Jurkat, Clone E6-1 (cell line): ENCODE data around the gene CDH4.
A peak's percentile ranks its signal among the peaks of the same experiment; 100 is the strongest.

Experiments
- DNase-seq: peaks from one replicate; pipeline ENCODE4 v3.0.0-alpha.2; 2011; ENCODE audit warnings: low read depth, low spot score
- H3K4me3 ChIP-seq: 2 replicates; pipeline ENCODE4 v1.5.1; 2011; ENCODE audit warnings: mild to moderate bottlenecking, low read length, control low read depth, moderate library complexity

Gene CDH4

GRCh38 chr20:61865353-61865752 lies 613.3 kb downstream of the CDH4 start:
- peak; percentile 14 for DNase-seq
- no peak overlapping the region for H3K4me3 ChIP-seq

GRCh38 chr20:61866165-61866564 lies 614.1 kb downstream of the CDH4 start:
- no peak overlapping the region for H3K4me3 ChIP-seq
- no peak for DNase-seq

- H3K4me3 ChIP-seq = no peak overlapping the region
- DNase-seq = no peak
These were observed 615.9 kb downstream of the CDH4 start for GRCh38 chr20:61868006-61868405.

GRCh38 chr20:61868466-61869090 lies 616.5 kb downstream of the CDH4 start:
- DNase-seq = no peak
- H3K4me3 ChIP-seq = no peak overlapping the region

- no peak for DNase-seq
These were observed 617.9 kb downstream of the CDH4 start for GRCh38 chr20:61869750-61870507.

GRCh38 chr20:61871160-61871559 lies 619.1 kb downstream of the CDH4 start:
- H3K4me3 ChIP-seq = no peak overlapping the region
- DNase-seq = no peak

More at GRCh38 chr20:61869750-61870507, 617.9 kb downstream of the CDH4 start:
- no peak overlapping the region for H3K4me3 ChIP-seq

GRCh38 chr20:61871913-61872312 lies 619.9 kb downstream of the CDH4 start:
- no peak overlapping the region for H3K4me3 ChIP-seq

GRCh38 chr20:61872371-61872900 lies 620.4 kb downstream of the CDH4 start:
- no peak for DNase-seq
- no peak overlapping the region for H3K4me3 ChIP-seq

More at GRCh38 chr20:61871913-61872312, 619.9 kb downstream of the CDH4 start:
- no peak for DNase-seq

- no peak overlapping the region for H3K4me3 ChIP-seq
- DNase-seq = no peak
These were observed 621.8 kb downstream of the CDH4 start for GRCh38 chr20:61873651-61874420.

GRCh38 chr20:61874421-61875068 lies 622.5 kb downstream of the CDH4 start:
- no peak for DNase-seq

GRCh38 chr20:61875221-61875885 lies 623.3 kb downstream of the CDH4 start:
- no peak overlapping the region for H3K4me3 ChIP-seq
- no peak for DNase-seq

More at GRCh38 chr20:61874421-61875068, 622.5 kb downstream of the CDH4 start:
- H3K4me3 ChIP-seq = no peak overlapping the region

GRCh38 chr20:61875996-61876395 lies 623.9 kb downstream of the CDH4 start:
- H3K4me3 ChIP-seq = no peak overlapping the region
- DNase-seq = no peak

GRCh38 chr20:61876952-61877728 lies 625.1 kb downstream of the CDH4 start:
- DNase-seq = no peak
- no peak overlapping the region for H3K4me3 ChIP-seq

- no peak overlapping the region for H3K4me3 ChIP-seq
- DNase-seq = no peak
These were observed 625.9 kb downstream of the CDH4 start for GRCh38 chr20:61877776-61878477.

- no peak for DNase-seq
- no peak overlapping the region for H3K4me3 ChIP-seq
These were observed 626.6 kb downstream of the CDH4 start for GRCh38 chr20:61878478-61879302.

GRCh38 chr20:61879303-61879620 lies 627.2 kb downstream of the CDH4 start:
- no peak for DNase-seq
- H3K4me3 ChIP-seq = no peak overlapping the region

GRCh38 chr20:61879694-61880093 lies 627.6 kb downstream of the CDH4 start:
- no peak overlapping the region for H3K4me3 ChIP-seq
- DNase-seq = no peak
